H1 (cell line): Measurements from ENCODE around the gene GTF2F2. TPM values are rescaled to one million over a fixed set of nuclear protein-coding genes. Genes with fewer than 3 reads are reported as not detected.

Source experiments
- CTBP2 ChIP-seq: IDR thresholded peaks from 2 replicates; pipeline ENCODE4 v1.7.0; 2011; ENCODE audit warnings: borderline replicate concordance, mild to moderate bottlenecking, moderate library complexity, mixed read lengths, low read length; ENCODE audit not compliant: insufficient read depth, insufficient read length
- polyA plus RNA-seq, 7 experiments: library from polyadenylated mRNA; depleted of rRNA in 3 of 7; stranded (reverse) in 5 of 7; unstranded in 2 of 7; fragments of >200 nt in 5 of 7; fragments of 200-250 nt in 2 of 7; gene quantifications; 1 replicate in 5 of 7; 2 replicates in 1 of 7; 4 replicates in 1 of 7; pipeline versions ENCODE4 v1.2.1 to v1.2.3, GENCODE V29; 2011 to 2013; ENCODE audit warnings: missing spikeins in 2 of 7, mixed read lengths in 2 of 7
- total RNA-seq: library from RNA; stranded (reverse); fragmentation: NEBNext Ultra II Directional; extraction: Animal tissue kit (Norgen Biotek cat#: 25700); gene quantifications from 2 replicates; pipeline ENCODE4 v1.2.1, GENCODE V29; 2021

The GTF2F2 gene
- total and polyA plus RNA-seq, 2 of the 8 experiments (the other 6 are each of a cell fraction or from before 2014, with no cell fraction given): 10.8 to 31.1 TPM

GRCh38 chr13:45255247-45255987 is 135.1 kb downstream of the GTF2F2 start (continued):
- TF ChIP-seq CTBP2: no peak
